Thyroid gland (tissue), 4 donors: Measurements from ENCODE around the gene PDSS1. TPM values are rescaled to one million over a fixed set of nuclear protein-coding genes. Genes with fewer than 3 reads are reported as not detected.

Experiments
- DNase-seq, 2 donors: peaks; one replicate each; pipeline ENCODE4 v3.0.0-alpha.2; 2019
- H3K27ac ChIP-seq, 3 donors: fragments of 200-600 bp; sonication (generic); 1 replicate in 2 of 3; 2 replicates in 1 of 3; pipeline ENCODE4 v1.5.1; 2016 to 2019; ENCODE audit warnings: mild to moderate bottlenecking in 1 of 3, moderate library complexity in 1 of 3
- H3K27me3 ChIP-seq: fragments of 200-600 bp; sonication (generic); one replicate; pipeline ENCODE4 v1.5.1; 2019
- H3K36me3 ChIP-seq, 2 donors: fragments of 200-600 bp; sonication (generic); one replicate each; pipeline ENCODE4 v1.5.1; 2016 to 2019
- H3K4me1 ChIP-seq, 2 donors: fragments of 200-600 bp; sonication (generic); one replicate each; pipeline ENCODE4 v1.5.1; 2017 to 2019
- H3K4me3 ChIP-seq, 3 donors: fragments of 200-600 bp; sonication (generic); replicated peaks in 1 of 3; 1 replicate in 2 of 3; 2 replicates in 1 of 3; pipeline ENCODE4 v1.5.1; 2016; ENCODE audit warnings: mild to moderate bottlenecking in 1 of 3
- H3K9me3 ChIP-seq: fragments of 200-600 bp; sonication (generic); one replicate; pipeline ENCODE4 v1.5.1; 2017
- CTCF ChIP-seq, 6 experiments: fragments of 200-600 bp in 3 of 6; fragments of 450-650 bp in 3 of 6; sonication (generic) in 3 of 6; IDR thresholded peaks; one replicate each; pipeline ENCODE4 v1.5.1; 2016 to 2019; ENCODE audit warnings: antibody characterized with exemption in 6 of 6, mild to moderate bottlenecking in 2 of 6, inconsistent platforms in 1 of 6, moderate library complexity in 1 of 6
- POLR2A ChIP-seq, 2 donors: fragments of 450-650 bp; IDR thresholded peaks; one replicate each; pipeline ENCODE4 v1.6.1; 2017; ENCODE audit warnings: antibody characterized with exemption in 2 of 2, mild to moderate bottlenecking in 2 of 2, moderate library complexity in 1 of 2
- WGBS, 2 donors: methylation state at CpG; one replicate each; pipeline ENCODE4 v1.1.5; 2017; 5-methylcytosine and 5-hydroxymethylcytosine counted together
- intact Hi-C: fragments of 100-400 bp; cut with DNase I; formaldehyde crosslinking; loops from one replicate; pipeline ENCODE4 v1.15.1; 2023
- total RNA-seq, 4 donors: library from RNA; depleted of rRNA; stranded (reverse); fragments of >200 nt; gene quantifications; one replicate each; pipeline ENCODE4 v1.2.3, GENCODE V29; 2016

The PDSS1 gene
- total RNA-seq, 4 donors from 2014 or later, result 2.7 to 15.0 (median 3.6) TPM

GRCh38 chr10:26706936-26707335 is 9.4 kb downstream of the PDSS1 start:
- no peak for DNase-seq
- intact Hi-C loops, result no loop called here
- Histone ChIP-seq H3K4me1 (no peaks in the 10 kb centered on the region), H3K9me3 (no peaks in the 10 kb centered on the region), H3K27me3 (no peaks in the 10 kb centered on the region), H3K36me3 (no peaks in the 10 kb centered on the region), H3K27ac (no peak overlapping the region), H3K4me3 (no peak overlapping the region)
- TF ChIP-seq POLR2A (IDR thresholded peaks at IDR 0.05), result no peak
- TF ChIP-seq CTCF (IDR thresholded peaks at IDR 0.05), result no peak
- WGBS, 2 donors, result 83 to 89% methylated on average over 10 of the region's 10 CpGs

GRCh38 chr10:26711324-26711723 is 13.8 kb downstream of the PDSS1 start:
- Histone ChIP-seq H3K4me1 (peaks cover 0 to 9% of the 10 kb centered on the region in 2 donors), H3K36me3 (no peaks in the 10 kb centered on the region), H3K27ac (no peak overlapping the region)

GRCh38 chr10:26714415-26715136 is 17.1 kb downstream of the PDSS1 start:
- no peaks in the 10 kb centered on the region for H3K36me3 ChIP-seq

More at GRCh38 chr10:26711324-26711723, 13.8 kb downstream of the PDSS1 start:
- TF ChIP-seq CTCF (IDR thresholded peaks at IDR 0.05), result no peak
- TF ChIP-seq POLR2A (IDR thresholded peaks at IDR 0.05), result no peak
- Histone ChIP-seq H3K27me3 (no peaks in the 10 kb centered on the region), H3K4me3 (no peak overlapping the region), H3K9me3 (no peaks in the 10 kb centered on the region)
- no peak for DNase-seq
- intact Hi-C loops, result no loop called here
- 81 to 97% methylated on average over 2 to 4 of the region's 5 CpGs for WGBS, 2 donors

GRCh38 chr10:26715137-26715487 is 17.6 kb downstream of the PDSS1 start:
- no peak overlapping the region for H3K4me3 ChIP-seq
- intact Hi-C loops, result no loop called here
- TF ChIP-seq CTCF (IDR thresholded peaks at IDR 0.05), result no peak
- no peak for TF ChIP-seq POLR2A (IDR thresholded peaks at IDR 0.05)
- WGBS, 2 donors, result 65% methylated on average over 2 of the region's 2 CpGs
- H3K36me3 ChIP-seq, result no peaks in the 10 kb centered on the region
- H3K4me1 ChIP-seq, result peaks cover 0 to 9% of the 10 kb centered on the region in 2 donors
- no peak overlapping the region for H3K27ac ChIP-seq
- no peaks in the 10 kb centered on the region for H3K27me3 ChIP-seq
- no peak for DNase-seq
- no peaks in the 10 kb centered on the region for H3K9me3 ChIP-seq

More at GRCh38 chr10:26714415-26715136, 17.1 kb downstream of the PDSS1 start:
- H3K4me1 ChIP-seq, result peaks cover 0 to 9% of the 10 kb centered on the region in 2 donors
- no peak overlapping the region for H3K27ac ChIP-seq
- H3K27me3 ChIP-seq, result no peaks in the 10 kb centered on the region
- DNase-seq, result no peak
- no peaks in the 10 kb centered on the region for H3K9me3 ChIP-seq
- TF ChIP-seq CTCF (IDR thresholded peaks at IDR 0.05), result no peak
- TF ChIP-seq POLR2A (IDR thresholded peaks at IDR 0.05), result no peak
- WGBS, 2 donors, result 97 to 100% methylated on average over 1 of the region's 1 CpG
- intact Hi-C loops, result no loop called here
- H3K4me3 ChIP-seq, result no peak overlapping the region

- Histone ChIP-seq H3K9me3 (no peaks in the 10 kb centered on the region), H3K4me3 (no peak overlapping the region), H3K27ac (no peak overlapping the region), H3K36me3 (no peaks in the 10 kb centered on the region), H3K27me3 (no peaks in the 10 kb centered on the region), H3K4me1 (peaks cover 0 to 9% of the 10 kb centered on the region in 2 donors)
- no peak for DNase-seq
- TF ChIP-seq POLR2A (IDR thresholded peaks at IDR 0.05), result no peak
- no peak for TF ChIP-seq CTCF (IDR thresholded peaks at IDR 0.05)
- 88 to 91% methylated on average over 7 of the region's 7 CpGs for WGBS, 2 donors
- intact Hi-C loops, result no loop called here
Observed at GRCh38 chr10:26717476-26717875, 20.0 kb downstream of the PDSS1 start.
